HuH-7 (cell line): Measurements from ENCODE around the gene RSBN1L.
"Not testable (repeated sequence)": the region's sequence is repeated elsewhere in the genome, so short reads cannot be mapped to it uniquely, and the experiment has no call there.

Experiments
- DNase-seq: peaks from one replicate; pipeline ENCODE4 v3.0.0; 2011; ENCODE audit warnings: low spot score

The RSBN1L gene

DNA sequence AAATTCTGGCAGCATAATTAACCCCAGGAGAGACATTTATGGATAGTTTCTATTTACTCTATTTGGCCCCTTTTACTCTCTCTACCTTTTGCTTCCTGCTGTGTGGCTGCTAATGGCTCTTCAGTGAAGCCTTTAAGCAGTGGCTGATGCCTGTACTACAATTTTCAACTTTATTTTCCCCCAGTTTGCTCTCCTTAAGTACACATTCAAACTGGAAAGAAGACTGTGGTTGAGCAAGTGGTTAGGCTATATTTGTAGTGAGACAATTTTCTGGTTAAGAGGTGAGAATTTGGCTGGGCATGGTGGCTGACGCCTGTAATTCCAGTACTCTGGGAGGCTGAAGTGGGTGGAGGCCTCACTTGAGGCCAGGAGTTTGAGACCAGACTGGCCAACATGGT, 8.5 kb upstream of the RSBN1L start:
- DNase-seq = no peak

DNA sequence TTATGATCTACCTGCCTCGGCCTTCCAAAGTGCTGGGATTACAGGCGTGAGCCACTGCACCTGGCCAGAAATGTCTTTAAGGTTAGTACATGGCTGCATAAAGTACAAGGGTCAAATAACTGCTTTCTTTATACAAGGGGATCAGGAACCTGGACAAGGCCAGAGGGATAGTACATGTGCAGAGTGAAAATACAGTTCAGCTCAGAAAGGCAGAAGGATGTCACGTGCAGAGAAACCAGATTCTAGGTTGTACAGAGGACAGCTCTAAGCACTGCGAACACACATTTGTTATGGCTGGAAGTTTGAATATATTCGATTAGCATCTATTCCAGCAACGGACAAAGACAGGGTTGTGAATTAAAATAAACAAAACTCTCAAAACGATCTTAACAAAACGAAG, 6.0 kb upstream of the RSBN1L start:
- DNase-seq = no peak

DNA sequence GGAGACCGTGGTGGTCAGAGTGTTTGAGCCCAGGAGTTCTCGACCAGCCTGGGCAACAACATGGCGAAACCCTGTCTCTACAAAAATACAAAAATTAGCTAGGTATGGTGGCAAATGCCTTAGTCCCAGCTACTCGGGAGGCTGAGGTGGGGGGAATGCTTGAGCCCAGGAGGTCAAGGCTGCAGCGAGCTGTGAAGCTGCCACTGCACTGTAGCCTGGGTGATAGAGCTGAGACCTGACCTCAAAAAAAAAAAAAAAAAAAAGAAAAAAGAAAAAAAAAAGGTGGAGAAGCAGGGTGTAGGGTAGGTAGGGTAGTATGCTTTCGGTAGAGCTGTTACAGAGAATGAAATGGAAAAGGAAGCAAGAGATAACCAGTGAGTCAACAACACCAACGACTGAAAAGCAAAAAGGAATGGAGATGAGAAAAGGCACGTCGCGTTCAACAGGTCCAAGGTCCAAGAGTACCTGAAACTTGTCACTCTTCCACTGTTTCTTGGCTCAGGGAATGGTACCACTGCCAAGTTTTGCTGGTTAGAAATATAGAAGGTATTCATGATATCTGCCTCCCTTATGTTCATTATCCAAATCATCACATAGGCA, 4.3 kb upstream of the RSBN1L start:
- no peak for DNase-seq

DNA sequence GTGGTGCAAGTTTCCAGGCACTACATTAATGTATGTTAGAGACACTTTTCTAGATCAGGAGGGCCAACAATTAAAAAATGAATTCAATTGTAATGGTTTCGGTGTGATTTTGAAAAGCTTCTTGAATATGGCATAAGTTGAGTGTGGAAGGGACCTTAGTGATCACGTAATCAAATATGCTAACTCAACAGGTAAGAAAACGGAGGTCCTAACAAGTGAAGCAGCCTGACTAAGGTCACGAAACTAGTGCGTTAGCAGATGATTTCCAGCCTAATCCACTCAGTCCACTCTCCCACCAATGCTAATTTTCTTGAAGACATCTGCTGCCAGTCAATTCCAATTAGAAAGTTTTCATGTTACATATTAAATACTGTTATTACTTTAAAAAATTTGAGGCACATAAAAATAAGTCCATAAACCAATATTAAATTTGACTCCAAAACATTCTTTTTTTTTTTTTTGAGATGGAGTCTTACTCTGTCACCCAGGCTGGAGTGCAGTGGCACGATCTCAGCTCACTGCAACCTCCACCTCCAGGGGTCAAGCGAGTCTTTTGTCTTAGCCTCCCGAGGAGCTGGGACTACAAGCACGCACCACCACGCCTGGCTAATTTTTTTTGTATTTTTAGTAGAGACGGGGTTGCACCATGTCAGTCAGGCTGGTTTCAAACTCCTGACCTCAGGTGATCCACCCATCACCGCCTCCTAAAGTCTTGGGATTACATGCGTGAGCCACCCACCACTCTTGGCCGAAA, 2.3 kb upstream of the RSBN1L start:
- no peak for DNase-seq

DNA sequence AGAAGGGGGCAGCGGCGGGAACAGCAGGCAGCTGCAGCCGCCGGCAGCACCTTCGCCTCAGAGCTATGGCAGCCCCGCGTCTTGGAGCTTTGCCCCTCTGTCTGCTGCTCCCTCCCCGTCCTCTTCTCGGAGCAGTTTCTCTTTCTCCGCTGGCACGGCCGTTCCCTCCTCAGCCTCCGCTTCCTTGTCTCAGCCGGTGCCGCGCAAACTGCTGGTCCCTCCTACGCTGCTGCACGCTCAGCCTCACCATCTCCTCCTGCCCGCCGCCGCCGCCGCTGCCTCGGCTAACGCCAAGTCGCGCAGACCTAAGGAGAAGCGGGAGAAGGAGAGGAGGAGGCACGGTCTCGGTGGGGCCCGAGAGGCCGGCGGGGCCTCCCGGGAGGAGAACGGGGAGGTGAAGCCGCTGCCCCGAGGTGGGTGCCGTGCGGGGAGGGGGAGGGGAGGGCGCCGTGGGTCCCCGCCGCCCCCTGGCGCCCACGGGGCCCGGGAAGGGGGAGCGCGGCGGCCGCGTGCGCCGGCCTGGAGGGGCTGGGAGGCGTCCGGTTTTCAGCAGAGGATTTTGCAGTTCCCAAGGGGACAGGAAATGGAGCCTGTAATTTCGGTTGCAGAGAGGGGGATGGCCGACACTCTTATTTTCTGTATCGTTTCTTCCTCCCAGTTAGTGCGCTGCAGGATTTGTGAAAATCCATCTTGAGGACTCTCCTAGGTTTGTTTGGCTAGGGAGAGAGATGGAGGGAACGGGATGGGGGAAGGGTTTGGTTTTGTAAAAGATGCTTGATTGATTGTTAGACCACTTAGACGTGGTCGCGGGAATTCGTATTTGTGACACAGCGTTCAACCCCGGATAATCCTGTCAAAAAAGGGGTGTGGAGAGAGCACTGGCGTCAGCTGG, 630 bp downstream of the RSBN1L start:
- DNase-seq = peak; percentile 5

DNA sequence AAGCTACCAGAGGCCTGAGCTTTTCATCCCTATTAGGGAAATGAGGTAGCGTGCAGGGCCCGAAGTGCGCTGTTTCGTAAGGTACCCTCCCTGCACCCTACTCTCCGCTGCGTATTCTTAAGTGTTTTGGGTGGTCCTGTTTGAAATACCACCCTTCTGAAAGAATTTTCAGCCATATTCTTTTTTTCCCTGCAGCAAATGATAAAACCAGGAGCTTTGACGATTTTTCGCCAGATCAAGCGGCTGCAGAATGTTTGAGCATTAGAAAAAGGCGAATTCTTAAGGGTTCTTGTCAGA, 1.2 kb downstream of the RSBN1L start:
- no peak for DNase-seq

DNA sequence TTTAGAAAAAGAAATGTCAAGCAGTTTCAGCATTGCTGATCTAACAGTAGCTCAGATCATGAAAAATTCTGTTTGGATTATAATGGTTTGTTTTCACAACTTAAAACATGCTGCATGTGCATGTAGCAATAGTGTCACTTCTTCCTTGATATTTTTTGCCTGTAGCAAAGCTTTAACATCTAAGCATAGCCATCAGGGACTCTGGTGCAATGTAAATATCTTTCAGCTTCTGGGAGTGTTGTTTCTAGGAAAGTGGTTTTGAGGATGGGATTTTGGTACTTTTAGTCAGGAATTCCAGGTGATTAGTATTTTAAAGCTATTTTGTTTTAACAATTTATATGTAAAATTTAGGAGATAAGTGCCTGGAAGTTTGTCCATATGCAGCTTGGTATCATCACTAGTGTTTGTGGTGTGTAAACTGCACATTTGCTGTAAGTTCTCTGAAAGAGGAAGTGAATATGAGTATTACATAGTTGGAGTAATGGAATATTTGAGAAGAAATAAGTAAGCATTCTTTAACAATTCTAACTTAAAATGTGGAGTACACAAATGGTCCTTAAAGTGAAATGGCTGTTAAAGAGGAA, 1.9 kb downstream of the RSBN1L start:
- DNase-seq = no peak

DNA sequence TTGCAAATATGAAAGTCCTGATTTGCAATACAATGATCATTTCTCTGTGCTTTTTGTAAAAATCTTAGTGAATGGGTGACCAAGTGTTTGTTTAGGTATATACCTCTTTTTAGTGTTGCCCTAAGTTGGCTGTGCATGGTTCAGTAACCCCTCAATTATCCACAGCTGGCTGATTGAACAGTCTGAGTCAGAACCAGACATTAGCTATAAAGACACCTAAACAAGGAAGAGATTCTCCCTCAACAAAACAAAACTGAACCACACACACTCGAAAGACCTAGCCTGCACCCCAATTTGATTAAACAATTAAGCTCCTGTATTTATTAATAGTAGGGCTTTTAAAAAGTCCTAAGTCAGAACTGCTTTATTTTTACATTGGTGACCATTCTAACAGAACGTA, 2.8 kb downstream of the RSBN1L start:
- DNase-seq = no peak

- no peak for DNase-seq
These were observed 6.3 kb downstream of the RSBN1L start for GRCh38 chr7:77702513-77702912.

DNA sequence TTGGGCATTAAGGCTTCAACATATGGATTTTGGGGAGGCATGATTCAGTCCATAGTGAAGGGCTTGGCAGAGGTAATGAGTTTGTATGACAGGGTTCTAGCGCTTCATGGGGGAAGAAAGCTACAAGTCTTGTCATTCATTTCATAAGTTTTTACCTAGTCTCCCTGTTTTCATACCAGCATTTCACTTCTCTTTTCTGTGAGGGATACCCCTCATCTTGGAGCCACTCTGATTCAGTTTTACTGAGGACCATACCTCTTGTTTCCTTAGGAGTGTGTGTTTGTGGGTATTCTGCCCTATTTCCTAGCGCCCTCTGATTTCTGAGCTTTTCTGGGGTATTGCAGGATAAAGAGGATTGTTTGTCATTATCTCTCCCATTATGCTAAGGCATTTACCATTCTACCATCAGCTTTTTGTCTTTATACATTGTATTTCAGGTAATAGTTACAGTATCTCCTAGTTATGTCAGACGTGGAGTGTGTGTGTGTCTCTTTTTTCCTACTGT, 6.8 kb downstream of the RSBN1L start:
- no peak for DNase-seq

GRCh38 chr7:77703669-77704068, 7.4 kb downstream of the RSBN1L start:
- not testable (repeated sequence) for DNase-seq

DNA sequence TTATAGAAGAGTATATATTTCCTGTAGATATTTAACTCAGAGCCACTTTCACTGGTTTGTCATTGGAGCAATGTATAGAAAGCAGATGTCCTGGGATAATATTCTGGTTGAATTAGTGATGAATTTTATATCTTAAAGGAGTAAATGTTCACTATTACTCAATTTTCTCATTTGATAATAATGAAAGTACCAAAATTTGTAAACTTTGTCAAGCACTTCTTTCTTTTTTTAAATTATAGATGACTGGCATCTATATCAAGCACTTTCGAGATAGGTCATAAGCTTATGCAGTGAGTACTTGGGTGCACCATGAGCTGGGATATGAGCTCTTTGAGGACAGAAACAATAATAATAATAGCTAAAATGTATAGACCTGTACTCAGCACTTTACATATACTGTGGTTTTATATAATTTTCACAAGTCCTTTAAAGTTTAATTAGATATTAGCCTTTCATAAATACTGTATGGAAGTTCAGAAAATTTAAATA, 11.3 kb downstream of the RSBN1L start:
- DNase-seq = no peak

GRCh38 chr7:77710067-77710466, 13.8 kb downstream of the RSBN1L start:
- DNase-seq = no peak

GRCh38 chr7:77710861-77711260, 14.6 kb downstream of the RSBN1L start:
- DNase-seq = no peak

- no peak for DNase-seq
These were observed 17.9 kb downstream of the RSBN1L start for GRCh38 chr7:77714195-77714594.

DNA sequence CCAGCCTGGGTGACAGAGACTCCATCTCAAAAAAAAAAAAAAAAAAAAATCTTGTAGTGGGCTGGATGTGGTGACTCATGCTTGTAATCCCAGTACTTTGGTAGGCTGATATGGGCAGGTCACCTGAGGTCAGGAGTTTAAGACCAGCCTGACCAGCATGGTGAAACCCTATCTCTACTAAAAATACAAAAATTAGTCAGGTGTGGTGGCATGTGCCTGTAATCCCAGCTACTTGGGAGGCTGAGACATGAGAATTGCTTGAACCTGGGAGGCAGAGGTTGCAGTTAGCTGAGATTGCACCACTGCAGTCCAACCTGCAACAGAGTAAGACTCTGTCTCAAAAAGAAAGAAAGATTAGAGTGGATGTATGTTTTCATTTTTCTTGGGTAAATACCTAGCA, 18.7 kb downstream of the RSBN1L start:
- DNase-seq = not testable (repeated sequence)

DNA sequence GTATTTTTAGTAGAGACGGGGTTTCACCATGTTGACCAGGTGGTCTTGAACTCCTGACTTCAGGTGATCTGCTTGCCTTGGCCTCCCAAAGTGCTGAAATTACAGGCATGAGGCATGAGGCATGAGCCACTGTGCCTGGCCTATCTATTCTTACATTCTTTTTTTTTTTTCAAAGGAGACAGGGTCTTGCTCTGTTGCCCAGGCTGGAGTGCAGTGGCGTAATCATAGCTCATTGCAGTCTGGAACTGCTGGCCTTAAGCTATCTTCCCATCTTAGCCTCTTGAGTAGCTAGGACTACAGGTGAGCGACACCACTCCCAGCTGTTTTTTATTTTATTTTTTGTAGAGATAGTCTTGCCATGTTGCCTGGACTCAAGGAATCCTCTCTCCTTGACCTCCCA, 20.5 kb downstream of the RSBN1L start:
- no peak for DNase-seq

DNA sequence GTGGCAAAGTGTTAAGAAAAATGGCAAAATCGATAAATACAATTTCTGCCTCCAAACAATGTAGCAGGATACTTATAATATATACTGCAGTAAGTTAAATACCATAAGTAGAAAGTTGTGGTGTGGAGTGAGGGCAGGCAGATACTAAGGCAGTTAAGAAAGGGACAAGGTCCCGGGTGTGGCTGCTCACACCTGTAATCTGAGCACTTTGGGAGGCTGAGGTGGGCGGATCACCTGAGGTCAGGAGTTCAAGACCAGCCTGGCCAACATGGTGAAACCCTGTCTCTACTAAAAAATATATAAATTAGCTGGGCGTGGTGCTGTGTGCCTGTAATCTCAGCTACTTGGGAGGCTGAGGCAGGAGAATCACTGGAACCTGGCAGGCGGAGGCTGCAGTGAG, 21.3 kb downstream of the RSBN1L start:
- not testable (repeated sequence) for DNase-seq

- no peak for DNase-seq
These were observed 31.3 kb downstream of the RSBN1L start for GRCh38 chr7:77727527-77727926.

DNA sequence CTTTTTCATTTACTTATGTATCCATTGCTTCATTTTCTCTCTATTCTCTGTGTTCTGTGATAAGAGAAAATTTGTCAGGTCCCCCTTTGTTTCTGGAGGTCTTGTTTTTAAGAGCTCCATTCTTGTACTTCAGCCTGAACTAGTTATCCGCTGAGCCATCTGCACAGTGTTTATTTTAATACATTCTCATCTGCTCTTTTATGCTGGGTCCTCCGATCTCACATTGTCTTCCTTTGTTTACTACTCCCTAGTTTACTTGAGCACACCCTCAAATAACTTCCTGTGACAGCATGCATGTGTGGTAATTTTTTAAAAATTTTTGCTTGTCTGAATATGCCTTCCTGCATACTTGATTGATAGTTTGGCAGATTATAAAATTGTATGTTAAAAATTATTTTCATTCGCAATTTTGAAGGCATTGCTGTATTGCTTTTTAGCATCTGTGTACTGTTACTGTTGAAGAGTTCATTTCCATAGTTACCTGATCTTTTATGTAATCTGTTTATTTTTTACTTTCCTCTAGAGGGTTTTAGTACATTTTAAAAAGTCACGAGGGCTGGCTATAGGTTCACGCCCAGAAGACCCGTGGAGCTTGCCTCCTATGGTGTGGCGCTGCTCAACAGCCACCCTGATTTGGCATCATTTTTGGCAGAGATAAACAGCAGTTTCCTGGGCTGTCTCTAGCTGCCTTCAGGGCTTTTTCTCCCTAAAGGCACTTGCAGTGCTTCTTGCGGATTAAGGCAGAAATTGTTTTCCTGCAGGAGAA, 31.9 kb downstream of the RSBN1L start:
- DNase-seq = no peak

- no peak for DNase-seq
These were observed 33.5 kb downstream of the RSBN1L start for GRCh38 chr7:77729574-77730348.
